Hematopoietic multipotent progenitor cell treated with erythropoietin and hydrocortisone succinate and interleukin-3 and kit ligand, for 4 days (in vitro differentiated cells): ENCODE results near the gene ARPP21.

ENCODE experiments used
- DNase-seq: peaks from one replicate; pipeline ENCODE4 v3.0.0-alpha.2; 2015

The ARPP21 gene

DNA sequence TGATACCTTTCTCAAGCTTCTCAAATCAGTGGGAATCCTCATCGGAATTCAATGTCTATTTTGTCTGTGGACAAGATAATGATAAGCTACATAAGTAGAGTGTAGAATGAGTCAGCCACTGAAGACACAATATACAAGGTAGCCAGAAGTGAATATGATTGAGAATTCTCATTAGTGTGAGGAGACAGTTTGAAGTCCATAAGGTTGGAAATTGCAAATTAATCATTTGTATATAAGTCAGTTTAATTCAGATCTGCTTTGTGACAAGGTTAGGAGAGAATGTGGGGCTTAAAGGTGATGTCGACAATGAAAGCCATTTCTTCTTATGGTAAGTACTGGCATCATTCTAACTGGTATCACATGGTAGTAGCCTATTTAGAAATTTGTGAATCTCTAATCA lies 4.2 kb downstream of the ARPP21 start:
- no peak for DNase-seq

DNA sequence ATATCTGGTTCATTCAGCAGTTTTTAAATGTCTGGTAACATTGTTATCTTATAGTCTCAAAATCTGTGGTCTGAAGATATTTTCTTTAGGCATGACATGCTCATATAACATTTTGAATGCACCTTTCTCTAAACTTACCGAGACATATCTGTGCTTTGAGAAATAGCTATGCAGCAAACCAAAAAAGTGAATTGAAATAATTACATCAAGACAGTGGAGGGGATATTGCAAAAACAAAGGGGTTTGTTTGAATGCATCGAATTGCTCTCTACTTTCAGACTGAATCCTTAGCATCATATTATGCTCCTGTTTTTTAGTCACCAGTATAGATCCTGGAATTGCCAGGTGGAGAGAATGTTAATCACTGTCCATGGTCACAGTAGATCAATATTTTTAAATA lies 5.1 kb downstream of the ARPP21 start:
- no peak for DNase-seq

DNA sequence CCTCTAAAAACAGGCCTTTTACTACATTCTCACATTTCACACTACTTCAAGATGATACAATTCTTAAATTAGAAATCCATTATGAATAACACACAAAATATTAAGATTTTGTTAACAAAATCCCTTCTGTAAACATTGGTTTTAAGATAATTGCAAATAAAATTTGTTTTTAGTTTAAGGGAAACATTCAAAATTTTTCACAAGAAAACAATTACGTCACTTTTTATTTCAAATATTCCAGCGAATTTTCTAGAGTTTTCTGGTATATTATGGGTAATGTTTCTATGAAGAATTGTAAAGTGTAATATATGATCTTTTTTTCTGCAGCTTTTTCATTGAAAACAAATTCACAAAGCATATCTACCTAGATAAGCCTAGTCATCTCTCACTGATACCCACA lies 5.9 kb downstream of the ARPP21 start:
- DNase-seq: no peak

DNA sequence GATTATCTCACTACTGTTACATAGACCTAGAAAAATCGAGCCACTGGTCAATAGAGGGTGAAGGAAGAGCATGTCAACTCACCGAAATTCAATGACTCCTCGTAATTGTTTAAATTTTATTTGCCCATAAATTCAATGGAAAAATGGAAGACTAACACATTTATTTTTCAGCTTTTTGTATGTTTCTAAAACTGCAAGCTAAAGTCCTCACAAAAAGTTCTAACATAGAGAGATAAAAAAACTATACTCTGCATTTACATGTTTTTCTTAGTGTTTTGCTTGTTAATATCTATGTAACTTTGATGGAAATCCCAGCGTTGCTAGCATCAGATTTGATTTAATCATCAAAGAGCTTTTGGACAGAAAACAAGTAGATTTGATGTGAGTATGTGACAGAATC lies 6.8 kb downstream of the ARPP21 start:
- no peak for DNase-seq

DNA sequence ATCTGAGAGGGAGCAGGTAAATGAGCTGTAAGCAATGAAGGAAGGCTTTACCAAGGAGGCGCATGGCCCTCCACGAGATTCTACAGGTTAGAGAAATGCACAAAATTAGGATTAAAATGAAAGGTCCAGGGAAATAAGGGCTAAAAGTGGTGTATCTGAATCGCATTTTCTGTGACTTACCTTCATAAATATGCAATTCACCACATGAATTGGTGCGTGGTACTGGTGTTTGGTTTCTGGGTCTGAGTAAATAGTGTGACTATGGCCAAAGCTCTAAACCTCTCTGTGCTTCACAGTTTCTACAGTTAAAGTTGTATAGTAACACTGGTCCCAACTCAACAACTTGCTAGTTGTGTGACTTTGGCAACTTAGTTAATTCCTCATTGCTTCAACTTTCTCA lies 8.1 kb downstream of the ARPP21 start:
- no peak for DNase-seq

DNA sequence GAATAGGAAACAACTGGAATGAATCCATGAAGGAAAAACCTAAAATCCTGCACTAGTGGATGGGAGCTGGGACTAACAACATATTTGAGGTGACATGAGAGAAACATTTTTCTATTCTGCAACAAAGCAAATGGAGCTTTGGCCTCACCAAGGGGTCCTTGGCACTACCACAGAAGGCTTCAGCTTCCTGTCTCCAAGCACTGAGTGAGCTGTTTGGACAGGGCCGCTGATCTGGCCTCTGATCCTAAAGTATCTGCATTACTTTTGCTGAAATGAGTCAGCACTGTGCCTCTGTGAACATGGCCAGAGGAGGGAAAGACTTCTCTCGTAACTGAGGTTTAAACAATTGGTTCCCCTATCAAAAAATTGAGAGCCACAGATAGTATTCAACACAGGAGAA lies 9.0 kb downstream of the ARPP21 start:
- peak; percentile 27 for DNase-seq

DNA sequence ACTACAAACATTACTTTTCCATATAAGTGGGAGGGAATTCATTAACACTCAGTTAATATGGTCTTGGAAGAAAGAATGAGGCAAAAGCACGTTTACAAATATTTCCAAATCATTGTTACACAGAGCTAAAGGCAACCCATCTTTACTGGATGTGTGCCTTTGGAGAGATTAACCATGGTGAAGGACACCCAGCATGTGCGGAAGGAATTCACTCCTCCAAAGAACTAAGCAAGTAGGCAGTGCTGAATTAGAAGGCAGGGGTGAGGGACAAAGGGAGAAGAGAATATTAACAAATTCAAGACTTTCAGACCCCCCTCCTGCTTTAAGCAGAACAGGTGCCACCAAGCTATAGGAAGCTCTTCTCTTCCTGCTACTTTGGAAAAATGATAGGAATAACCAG lies 10.1 kb downstream of the ARPP21 start:
- DNase-seq: no peak

DNA sequence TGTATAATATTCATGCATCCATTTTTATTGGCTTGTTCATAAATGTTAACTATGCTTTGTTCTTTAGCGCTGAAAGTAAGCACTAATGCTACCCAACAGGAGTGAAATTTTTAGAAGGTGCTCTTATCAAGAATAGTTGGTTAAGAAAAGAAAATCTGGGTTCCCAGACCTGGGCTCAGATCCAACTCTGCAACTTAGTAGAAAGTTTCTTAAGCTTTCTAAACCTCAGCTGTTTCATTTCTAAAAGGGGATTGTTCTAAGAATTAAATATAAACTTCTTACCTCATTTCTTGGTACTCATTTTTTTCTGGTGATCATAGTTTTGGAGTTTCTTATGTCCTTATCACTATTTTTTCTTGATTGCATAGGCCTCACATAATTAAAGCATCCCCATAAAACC lies 12.1 kb downstream of the ARPP21 start:
- DNase-seq: no peak

DNA sequence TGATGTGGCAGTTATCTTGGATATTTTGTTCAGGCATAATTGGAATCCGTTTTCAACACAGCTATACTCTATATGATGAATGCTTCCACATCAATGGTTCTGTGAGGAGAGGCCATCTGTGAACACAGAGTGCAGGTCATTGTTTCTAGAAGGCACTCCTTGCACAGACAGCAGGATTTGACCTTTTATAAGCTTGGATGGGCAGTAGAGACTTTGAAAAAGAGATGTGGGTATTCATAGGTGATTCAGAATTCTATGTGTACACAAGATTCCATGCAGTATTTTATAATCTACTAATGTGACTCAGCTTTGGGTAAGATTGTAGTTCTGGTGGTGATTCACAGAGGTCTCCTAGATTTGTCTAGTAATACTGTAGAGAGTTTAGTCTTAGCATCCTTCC lies 12.5 kb downstream of the ARPP21 start:
- DNase-seq: no peak

DNA sequence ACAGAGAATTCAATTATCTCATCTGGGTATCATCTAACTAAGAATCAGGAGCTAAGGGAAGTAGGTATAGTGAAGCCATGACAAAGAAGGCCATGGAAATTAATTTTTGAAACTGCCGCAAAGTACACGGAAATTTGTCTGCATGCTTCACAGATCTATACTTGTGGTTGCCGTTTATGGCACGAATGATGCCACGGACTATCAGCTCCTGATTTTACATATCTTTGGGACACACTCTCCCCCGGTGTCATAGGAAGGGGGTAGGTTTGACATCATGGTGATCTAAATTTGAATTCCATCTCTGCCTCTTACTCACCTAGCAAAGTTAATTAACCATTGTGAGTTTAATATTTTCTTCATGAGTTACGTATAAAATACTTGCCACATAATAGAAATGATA lies 14.0 kb downstream of the ARPP21 start:
- DNase-seq: no peak

DNA sequence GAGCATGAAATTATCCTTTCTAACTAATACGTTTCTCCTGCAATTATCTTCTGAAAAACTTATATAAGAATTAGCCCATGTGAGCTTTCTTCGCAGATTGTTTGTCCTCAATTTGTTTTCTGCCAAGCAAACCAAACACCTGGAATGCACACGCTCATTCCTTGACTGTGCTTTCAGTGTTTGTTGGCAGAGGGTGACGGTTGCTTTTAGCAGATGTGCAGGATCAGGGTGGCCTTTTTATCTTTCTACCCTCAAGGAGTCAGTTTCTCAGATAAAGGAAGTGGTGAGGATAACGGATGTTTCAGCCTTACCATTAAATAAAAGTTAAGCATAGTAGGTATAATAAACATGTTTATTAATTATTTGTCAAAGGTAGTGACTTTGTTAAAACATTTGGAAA lies 15.2 kb downstream of the ARPP21 start:
- DNase-seq: peak; percentile 80

DNA sequence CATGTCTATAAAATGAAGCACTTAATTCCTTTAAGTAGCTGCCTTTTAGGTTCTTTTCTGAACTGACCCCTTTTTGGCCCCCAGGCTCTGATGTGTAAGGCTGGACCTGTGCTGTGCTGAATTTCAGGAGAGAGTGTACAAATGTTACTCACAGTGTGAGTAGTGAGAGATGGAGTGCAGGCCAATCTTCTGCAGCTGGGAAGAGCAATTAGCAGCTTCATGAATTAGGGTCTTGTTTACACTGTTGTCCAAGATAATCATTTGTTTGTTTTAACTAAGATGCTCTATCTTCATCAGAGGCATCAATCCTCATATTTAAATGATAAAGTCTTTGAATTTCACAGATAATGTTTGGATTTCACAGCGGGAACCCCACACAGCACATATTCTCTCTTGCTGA lies 19.4 kb downstream of the ARPP21 start:
- no peak for DNase-seq

DNA sequence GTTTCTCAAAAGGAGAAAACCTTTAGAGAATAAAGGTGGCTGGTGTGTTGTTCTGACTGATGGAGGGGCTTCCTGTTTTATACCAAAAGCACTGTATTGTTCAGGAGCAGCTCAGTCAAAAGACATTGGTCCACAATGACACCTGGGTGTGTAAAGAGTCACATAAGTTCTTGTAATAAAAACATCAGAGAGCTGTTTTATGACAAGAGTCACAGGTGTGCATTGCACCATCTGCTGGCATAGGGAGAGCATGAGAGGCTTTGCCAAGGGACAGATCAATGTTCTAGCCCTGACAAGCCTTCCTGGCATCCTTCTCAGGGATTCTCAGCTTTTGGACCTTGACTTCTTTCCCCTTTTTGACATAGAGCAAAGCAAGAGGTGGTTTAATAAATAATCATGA lies 20.4 kb downstream of the ARPP21 start:
- peak; percentile 50 for DNase-seq

DNA sequence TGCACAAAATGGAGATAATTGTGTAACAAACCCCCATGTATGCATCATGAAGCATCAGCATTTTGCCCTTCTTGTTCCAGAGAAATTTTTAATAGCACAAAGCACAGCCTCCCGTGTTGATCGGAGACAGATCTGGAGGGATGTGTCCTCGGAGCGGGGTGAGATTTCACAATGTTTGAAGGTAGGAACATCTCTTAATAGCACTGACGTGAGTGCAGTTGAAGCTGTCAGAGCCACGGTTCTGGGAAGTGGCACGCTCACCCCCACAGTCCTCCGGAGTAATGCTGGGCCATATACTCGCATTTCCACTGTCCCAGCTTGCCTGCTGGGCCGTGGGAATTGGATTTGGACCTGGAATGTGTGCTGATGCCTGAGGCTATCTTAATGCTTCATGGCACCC lies 24.1 kb downstream of the ARPP21 start:
- no peak for DNase-seq

DNA sequence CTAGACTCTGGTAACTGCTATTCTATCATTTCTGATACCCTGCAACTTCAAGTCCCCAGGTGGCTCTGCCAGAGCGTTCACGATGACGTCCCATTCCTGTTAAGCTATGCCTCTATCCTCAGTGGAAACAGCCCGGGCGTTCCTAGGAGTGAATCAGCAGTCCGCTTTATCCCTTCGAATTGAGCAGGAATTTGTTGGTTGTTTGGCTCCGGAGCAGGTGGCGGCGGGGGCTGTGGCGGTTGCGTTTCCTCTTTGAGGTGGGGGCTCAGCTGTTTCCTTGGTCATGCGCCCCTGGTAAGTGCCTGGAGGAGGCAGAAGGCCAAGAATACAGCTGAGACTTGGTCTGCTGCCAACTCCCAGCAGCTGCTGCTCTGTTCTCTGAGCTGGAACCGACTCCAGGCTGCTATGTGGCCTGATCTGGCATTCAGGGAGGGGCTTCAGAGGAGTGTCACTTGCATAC lies 25.2 kb downstream of the ARPP21 start:
- peak; percentile 74 for DNase-seq

DNA sequence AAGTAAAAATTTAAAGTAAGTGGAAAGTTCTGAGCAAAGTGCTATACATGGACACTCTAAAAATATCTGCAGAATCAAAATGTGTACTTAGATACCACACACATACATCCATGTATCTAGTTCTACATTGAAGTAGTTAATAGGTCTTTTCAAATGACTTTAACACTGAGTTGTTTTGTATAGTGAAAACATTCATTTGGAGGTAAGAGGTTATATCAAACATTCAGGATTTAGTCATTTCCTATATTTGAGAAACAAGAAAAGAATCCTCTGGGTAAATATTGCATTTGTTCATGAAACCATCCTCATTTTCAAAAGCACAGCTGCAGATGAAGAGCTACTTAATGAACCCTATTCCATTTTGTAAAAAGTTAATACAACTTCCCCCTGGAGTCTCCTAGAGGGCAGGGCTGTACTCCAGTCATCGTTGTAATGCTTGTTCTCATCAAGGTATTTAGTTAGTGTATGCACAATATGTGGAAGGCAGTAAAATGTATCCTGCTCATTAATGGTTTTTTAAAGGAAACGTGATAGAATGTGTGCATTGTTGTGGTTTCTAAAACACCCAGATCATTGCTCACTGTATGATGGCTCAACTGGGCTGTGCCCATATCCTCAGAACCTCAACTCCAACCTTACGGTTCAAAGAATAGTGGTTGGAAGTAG lies 26.2 kb downstream of the ARPP21 start:
- no peak for DNase-seq

DNA sequence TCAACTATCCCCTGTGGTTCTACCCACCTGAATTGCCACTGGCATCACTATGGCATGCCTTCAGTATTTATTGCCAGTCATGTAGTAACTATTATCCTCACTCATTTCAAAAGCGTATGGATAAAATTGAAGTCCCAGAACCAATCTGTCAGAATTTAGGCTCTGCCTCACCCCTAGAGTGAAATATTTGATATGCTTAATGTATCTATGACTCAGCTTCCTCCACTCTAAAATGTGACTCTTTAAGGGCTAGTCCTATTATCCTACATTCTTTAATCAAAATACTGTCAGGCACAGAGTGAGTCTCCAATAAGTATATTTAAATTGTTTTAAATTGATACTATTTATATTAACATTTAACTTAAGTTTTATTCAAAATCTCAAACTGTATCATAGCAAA lies 27.6 kb downstream of the ARPP21 start:
- no peak for DNase-seq

DNA sequence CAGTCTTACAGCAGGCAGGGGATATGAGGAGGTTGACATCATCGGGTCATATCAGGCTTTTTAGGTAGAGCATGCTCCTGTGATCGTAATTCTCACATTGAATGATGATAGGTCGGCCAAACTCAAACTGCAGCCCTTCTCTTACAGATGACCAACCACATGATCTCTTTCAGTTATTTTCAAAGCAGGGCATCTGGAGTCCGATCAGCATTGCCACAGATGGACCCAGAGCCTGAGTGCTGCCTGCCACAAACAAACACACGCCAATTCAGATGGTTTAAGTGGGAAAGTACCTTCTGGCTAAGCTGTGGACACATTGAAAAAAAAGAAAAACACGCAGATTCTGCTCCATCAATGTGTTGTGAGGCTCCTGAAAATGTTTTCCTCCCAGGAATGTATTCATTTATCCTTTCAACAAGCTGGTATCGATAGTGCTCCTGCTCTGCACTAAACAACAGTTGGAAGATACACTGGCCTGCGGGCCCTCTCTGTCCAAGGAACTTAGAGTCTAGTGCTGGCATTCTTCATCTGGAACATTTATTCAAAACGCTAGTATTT lies 31.2 kb downstream of the ARPP21 start:
- DNase-seq: no peak

DNA sequence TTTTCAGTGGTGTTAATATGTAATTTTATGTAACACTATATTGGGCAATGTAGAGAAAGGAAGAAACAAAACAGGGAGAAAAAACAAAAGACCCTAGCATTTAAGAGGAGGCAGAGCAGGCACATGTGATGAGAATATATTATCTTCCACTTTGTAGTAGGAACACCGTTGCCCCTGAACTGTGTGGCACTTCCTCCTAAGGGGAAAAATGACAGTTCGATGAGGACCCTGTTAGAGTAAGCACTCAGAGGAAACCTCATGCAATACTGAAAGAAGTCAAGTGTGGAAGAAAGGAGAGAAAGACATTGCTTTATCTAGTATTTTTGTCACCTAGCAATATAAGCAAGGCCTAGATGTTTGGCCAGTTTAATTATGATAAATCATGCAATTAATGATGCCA lies 32.2 kb downstream of the ARPP21 start:
- no peak for DNase-seq

DNA sequence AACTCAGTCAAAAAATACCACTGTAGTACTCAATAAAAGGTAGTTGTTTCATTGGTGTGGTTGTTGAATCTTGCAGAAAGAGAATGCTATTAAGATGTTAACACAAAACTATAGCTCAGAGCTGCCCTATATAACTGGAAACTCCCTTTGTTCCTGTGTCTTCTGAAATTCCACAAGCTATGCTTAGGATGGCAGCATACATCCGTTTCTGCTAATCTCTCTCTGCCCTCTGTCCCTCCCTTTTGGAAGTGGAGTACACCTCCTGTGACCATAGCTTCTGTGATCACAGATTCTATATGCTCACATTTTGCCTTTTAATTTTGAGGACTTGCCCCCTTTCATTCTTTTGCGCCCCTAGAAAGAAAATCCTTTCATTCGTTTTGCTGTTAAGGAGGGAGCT lies 33.7 kb downstream of the ARPP21 start:
- DNase-seq: no peak

DNA sequence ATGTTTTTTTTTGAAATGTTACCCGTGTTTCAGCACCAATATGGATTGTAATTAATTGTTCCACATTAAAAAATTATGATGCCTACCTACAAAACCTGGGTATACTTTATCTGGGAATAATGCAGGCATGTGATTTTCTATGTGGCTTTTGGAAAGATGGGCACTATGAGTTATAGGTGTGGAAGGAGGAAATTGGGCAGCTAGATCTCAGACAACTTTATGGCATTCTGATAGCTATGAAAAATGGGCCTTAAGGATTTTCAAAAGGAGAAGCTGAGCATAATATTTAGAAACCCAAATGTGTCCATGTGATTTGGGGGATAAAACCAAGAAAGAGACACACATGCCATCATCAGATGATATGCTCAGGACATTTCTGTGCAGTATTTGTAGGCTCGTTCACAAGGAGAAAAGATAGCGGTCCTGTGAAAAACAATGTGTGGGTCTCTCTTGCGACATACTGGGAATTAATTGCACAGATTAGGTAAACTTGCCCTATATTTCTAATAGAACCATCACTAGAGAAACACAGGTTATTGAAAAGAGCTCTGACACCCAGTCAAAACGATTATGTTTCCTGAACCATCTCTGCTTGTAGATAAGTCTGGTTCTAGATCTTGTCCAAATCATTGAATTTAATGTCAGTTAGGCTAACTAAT lies 35.3 kb downstream of the ARPP21 start:
- DNase-seq: no peak

DNA sequence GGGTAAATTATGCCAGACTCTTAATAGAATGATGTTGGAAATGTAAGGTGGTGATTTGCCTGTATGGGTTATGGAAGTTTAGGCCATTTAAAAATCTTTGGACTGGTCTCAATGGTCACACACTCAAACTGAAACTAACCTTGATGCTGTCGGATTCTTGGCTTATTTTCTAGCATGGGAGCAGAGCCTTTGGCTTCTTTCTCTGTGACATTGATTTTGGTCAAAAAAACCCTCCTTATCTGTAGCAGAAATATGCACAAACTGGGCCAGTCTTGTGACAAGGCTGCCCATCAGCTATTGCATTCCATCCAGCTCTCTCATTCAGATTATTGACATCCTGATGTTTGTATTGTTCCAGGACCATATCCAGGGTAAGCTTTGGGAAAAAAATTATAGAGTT lies 35.9 kb downstream of the ARPP21 start:
- no peak for DNase-seq

DNA sequence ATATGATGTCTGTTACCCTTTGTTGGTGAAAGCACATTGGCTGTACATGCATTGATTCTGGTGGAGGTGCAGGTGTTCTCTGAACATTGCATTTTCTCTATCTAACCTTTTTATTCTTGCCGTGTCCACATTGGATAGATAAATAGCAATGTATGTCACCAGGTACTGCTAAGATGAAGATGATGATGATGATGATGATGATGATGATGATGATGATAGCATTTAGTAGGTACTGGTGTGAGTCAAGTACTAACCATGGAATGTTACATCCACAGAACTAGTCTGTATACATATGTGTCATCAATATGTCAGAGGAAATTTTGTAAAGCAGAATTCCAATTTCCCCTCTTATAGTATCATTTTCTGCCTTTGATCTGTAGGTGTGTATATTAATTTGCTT lies 36.3 kb downstream of the ARPP21 start:
- DNase-seq: no peak

DNA sequence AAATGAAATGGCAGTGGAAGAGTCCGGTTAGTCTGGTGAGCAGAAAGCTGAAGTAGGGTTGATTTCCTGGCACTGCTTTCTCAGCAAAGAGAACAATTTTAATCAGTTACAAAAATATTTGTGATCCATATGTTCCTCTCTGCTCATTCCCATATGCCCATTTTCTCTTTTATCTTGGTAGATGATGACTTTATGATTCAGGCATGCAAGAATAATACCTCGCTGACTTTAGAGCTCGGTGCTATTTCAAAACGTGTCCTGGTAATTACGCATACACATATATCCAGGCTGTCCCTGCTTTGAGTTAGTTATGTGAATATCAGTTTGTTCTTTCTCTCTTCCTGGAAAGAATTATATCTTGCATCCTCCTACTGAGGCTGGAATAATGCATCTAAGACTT lies 38.5 kb downstream of the ARPP21 start:
- no peak for DNase-seq

DNA sequence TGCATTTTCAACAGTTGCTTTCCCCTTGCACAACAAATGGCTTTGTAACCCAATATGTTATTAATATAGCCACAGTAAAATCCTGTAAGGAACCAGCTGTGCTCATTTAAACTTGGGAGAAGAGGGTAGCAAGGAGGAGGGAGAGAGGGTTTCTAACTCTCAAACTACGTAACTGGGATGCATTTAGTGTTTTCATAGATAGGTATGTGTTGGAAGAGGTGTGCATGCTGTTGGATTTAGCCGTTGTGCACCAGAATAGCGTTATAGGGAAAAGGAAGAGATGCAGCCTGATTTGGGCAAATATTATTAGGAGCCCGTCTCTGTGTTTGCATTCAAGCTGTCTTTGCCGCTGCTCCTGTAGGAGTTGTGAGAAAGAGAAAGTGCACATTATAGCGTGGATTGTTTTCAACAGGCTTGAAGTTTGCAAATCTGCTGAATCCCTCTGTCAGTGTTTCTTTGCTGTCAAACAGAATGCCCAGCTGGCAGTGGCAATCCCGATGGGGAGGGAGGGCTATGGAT lies 39.4 kb downstream of the ARPP21 start:
- DNase-seq: no peak
